Uterus (tissue), 2 donors: Measurements from ENCODE around the gene SEMA6B.

Experiments
- POLR2A ChIP-seq, 2 donors: fragments of 450-650 bp; IDR thresholded peaks; one replicate each; pipeline ENCODE4 v1.6.1; 2016; ENCODE audit warnings: antibody characterized with exemption in 2 of 2, mild to moderate bottlenecking in 1 of 2, moderate library complexity in 1 of 2
- TF ChIP-seq, protein P1 (sequence below), 4 experiments: fragments of 200-600 bp in 2 of 4; fragments of 450-650 bp in 2 of 4; sonication (generic) in 2 of 4; IDR thresholded peaks; one replicate each; pipeline ENCODE4 v1.5.1; 2016 to 2019; ENCODE audit warnings: antibody characterized with exemption in 4 of 4, mild to moderate bottlenecking in 2 of 4, moderate library complexity in 1 of 4

DNA sequence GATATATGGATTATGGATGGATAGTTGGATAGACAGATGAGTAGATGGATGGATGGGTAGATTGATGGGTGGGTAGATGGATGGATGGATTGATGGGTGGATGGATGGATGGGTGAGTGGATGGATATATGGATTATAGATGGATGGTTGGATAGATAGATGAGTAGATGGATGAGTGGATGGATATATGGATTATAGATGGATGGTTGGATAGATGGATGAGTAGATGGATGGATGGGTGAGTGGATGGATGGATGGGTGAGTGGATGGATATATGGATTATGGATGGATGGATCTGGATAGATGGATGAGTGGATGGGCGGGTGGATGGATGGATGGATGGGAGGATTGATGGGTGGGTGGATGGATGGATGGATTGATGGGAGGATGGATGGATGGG is 43.4 kb upstream of the SEMA6B start:
- TF ChIP-seq, protein P1, sequence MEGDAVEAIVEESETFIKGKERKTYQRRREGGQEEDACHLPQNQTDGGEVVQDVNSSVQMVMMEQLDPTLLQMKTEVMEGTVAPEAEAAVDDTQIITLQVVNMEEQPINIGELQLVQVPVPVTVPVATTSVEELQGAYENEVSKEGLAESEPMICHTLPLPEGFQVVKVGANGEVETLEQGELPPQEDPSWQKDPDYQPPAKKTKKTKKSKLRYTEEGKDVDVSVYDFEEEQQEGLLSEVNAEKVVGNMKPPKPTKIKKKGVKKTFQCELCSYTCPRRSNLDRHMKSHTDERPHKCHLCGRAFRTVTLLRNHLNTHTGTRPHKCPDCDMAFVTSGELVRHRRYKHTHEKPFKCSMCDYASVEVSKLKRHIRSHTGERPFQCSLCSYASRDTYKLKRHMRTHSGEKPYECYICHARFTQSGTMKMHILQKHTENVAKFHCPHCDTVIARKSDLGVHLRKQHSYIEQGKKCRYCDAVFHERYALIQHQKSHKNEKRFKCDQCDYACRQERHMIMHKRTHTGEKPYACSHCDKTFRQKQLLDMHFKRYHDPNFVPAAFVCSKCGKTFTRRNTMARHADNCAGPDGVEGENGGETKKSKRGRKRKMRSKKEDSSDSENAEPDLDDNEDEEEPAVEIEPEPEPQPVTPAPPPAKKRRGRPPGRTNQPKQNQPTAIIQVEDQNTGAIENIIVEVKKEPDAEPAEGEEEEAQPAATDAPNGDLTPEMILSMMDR (IDR thresholded peaks at IDR 0.05), result no peak
- no peak for TF ChIP-seq POLR2A (IDR thresholded peaks at IDR 0.05)
